ENCODE data around the gene TAF4. TPM values are rescaled to one million over a fixed set of nuclear protein-coding genes. Genes with fewer than 3 reads are reported as not detected.
A peak's percentile ranks its signal among the peaks of the same experiment; 100 is the strongest.

TAF4 gene
- total RNA-seq, 1 donor from 2014 or later = 20.0 TPM

- DNase-seq = peak; percentile 8
- H3K27ac Mint-ChIP-seq (ENCODE audit: unreplicated experiment) = no peak overlapping the region
- peaks cover 7% of the 10 kb centered on the region for H3K4me1 Mint-ChIP-seq (ENCODE audit: low read depth, unreplicated experiment)
- H3K36me3 Mint-ChIP-seq (ENCODE audit: unreplicated experiment) = no peaks in the 10 kb centered on the region
- no peak for TF ChIP-seq CTCF (IDR thresholded peaks at IDR 0.05; ENCODE audit: partially characterized antibody, unreplicated experiment)
- no peak overlapping the region for H3K4me3 Mint-ChIP-seq (ENCODE audit: unreplicated experiment)
- H3K27me3 Mint-ChIP-seq (ENCODE audit: unreplicated experiment) = no peaks in the 10 kb centered on the region
- peaks cover 9% of the 10 kb centered on the region for H3K9me3 Mint-ChIP-seq (ENCODE audit: unreplicated experiment)
These were observed 123.2 kb downstream of the TAF4 start for GRCh38 chr20:61942526-61942925.

DNA sequence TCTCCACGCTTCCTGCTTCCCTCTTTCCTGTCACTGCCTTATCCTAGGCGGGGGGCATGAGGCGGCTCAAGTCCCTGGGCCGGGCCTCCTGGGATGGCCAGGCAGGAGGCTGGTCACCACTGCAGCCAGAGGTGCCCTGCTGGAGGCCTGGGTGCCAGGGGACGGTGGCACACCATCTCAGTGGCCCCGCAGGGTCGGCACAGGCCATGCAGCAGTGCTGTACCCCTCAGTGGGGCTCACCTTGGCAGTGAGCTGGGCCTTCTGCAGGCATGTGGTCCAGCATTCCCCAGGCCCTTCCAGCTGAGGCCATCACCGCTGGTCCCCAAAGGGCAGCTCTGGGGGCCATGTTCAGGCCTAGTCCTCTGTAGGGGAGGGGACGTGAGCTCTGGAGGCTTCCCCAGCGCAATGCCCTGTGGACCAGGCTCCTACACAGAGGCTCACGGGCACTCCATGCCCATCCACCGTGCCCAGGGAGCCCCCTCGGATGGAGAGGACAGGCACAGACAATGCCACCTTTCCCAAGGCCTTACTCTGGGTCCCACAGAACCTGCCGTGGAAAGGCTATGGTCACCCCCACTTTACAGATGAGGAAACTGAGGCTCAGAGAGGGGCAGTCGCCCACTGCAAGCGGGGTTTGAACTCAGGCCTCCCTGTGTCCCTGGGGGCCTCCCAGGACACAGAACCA is 123.8 kb downstream of the TAF4 start:
- Mint-ChIP-seq H3K4me3 (ENCODE audit: unreplicated experiment) (no peak overlapping the region), H3K36me3 (ENCODE audit: unreplicated experiment) (no peaks in the 10 kb centered on the region), H3K27me3 (ENCODE audit: unreplicated experiment) (no peaks in the 10 kb centered on the region), H3K9me3 (ENCODE audit: unreplicated experiment) (peaks cover 9% of the 10 kb centered on the region), H3K4me1 (ENCODE audit: low read depth, unreplicated experiment) (peaks cover 7% of the 10 kb centered on the region), H3K27ac (ENCODE audit: unreplicated experiment) (no peak overlapping the region)
- DNase-seq = peak; percentile 13
- no peak for TF ChIP-seq CTCF (IDR thresholded peaks at IDR 0.05; ENCODE audit: partially characterized antibody, unreplicated experiment)

GRCh38 chr20:61940976-61941720 is 124.5 kb downstream of the TAF4 start:
- DNase-seq = no peak
- TF ChIP-seq CTCF (IDR thresholded peaks at IDR 0.05; ENCODE audit: partially characterized antibody, unreplicated experiment) = no peak
- no peak overlapping the region for H3K27ac Mint-ChIP-seq (ENCODE audit: unreplicated experiment)
- H3K4me1 Mint-ChIP-seq (ENCODE audit: low read depth, unreplicated experiment) = peaks cover 7% of the 10 kb centered on the region
- H3K9me3 Mint-ChIP-seq (ENCODE audit: unreplicated experiment) = peaks cover 9% of the 10 kb centered on the region
- no peaks in the 10 kb centered on the region for H3K36me3 Mint-ChIP-seq (ENCODE audit: unreplicated experiment)
- H3K27me3 Mint-ChIP-seq (ENCODE audit: unreplicated experiment) = no peaks in the 10 kb centered on the region
- no peak overlapping the region for H3K4me3 Mint-ChIP-seq (ENCODE audit: unreplicated experiment)

DNA sequence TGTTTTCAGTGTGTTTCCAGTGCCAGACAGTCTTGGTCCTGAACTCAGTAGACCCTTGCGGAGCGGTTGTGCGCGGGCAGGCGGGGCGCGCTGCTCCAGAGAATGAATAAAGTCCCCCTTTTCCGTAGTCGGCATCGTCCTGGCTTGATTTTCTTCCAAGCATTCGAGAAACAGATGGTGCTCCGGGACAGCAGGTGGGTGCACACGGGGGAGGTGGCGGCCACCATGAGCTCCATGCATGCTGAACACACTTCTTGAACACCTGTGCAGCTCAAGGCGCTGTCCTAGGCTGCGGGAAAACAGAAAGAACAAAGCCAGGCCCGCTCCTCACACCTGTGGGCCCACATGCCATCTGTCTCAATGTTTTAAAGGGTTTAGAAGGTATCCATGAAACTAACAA is 125.2 kb downstream of the TAF4 start:
- no peak for TF ChIP-seq CTCF (IDR thresholded peaks at IDR 0.05; ENCODE audit: partially characterized antibody, unreplicated experiment)
- peaks cover 9% of the 10 kb centered on the region for H3K9me3 Mint-ChIP-seq (ENCODE audit: unreplicated experiment)
- no peaks in the 10 kb centered on the region for H3K36me3 Mint-ChIP-seq (ENCODE audit: unreplicated experiment)
- no peak for DNase-seq
- H3K27ac Mint-ChIP-seq (ENCODE audit: unreplicated experiment) = peak overlapping the region; percentile 40
- peaks cover 7% of the 10 kb centered on the region for H3K4me1 Mint-ChIP-seq (ENCODE audit: low read depth, unreplicated experiment)
- no peak overlapping the region for H3K4me3 Mint-ChIP-seq (ENCODE audit: unreplicated experiment)
- no peaks in the 10 kb centered on the region for H3K27me3 Mint-ChIP-seq (ENCODE audit: unreplicated experiment)
